Activated CD4-positive, alpha-beta T cell treated with anti-CD3 and anti-CD28 coated beads for 48 hours (primary cell): ENCODE results near the gene FAM200C.

Experiments used
- DNase-seq: peaks from one replicate; pipeline ENCODE4 v3.0.0-alpha.2; 2020

Gene FAM200C

GRCh38 chr5:160366230-160366629 is 33.6 kb downstream of the FAM200C start:
- no peak for DNase-seq

- DNase-seq: no peak
Observed at GRCh38 chr5:160363660-160364395, 36.0 kb downstream of the FAM200C start.

- DNase-seq: no peak
Observed at GRCh38 chr5:160363211-160363610, 36.6 kb downstream of the FAM200C start.

GRCh38 chr5:160361624-160362228 is 38.1 kb downstream of the FAM200C start:
- no peak for DNase-seq

- DNase-seq: no peak
Observed at GRCh38 chr5:160360310-160360709, 39.5 kb downstream of the FAM200C start.

- no peak for DNase-seq
Observed at GRCh38 chr5:160359816-160360215, 40.0 kb downstream of the FAM200C start.

- no peak for DNase-seq
Observed at GRCh38 chr5:160359242-160359641, 40.6 kb downstream of the FAM200C start.

GRCh38 chr5:160357861-160358411 is 41.9 kb downstream of the FAM200C start:
- DNase-seq: no peak

- no peak for DNase-seq
Observed at GRCh38 chr5:160357394-160357793, 42.5 kb downstream of the FAM200C start.

- no peak for DNase-seq
Observed at GRCh38 chr5:160356550-160357347, 43.1 kb downstream of the FAM200C start.

GRCh38 chr5:160354666-160355065 is 45.2 kb downstream of the FAM200C start:
- no peak for DNase-seq

GRCh38 chr5:160353379-160353778 is 46.5 kb downstream of the FAM200C start:
- no peak for DNase-seq

- DNase-seq: no peak
Observed at GRCh38 chr5:160352308-160352707, 47.5 kb downstream of the FAM200C start.

- DNase-seq: no peak
Observed at GRCh38 chr5:160349935-160350303, 49.9 kb downstream of the FAM200C start.

- no peak for DNase-seq
Observed at GRCh38 chr5:160349249-160349934, 50.5 kb downstream of the FAM200C start.

GRCh38 chr5:160348080-160348479 is 51.8 kb downstream of the FAM200C start:
- DNase-seq: no peak

- DNase-seq: no peak
Observed at GRCh38 chr5:160347448-160347847, 52.4 kb downstream of the FAM200C start.
